ENCODE measurements around the gene CRYZ.
A peak's percentile ranks its signal among the peaks of the same experiment; 100 is the strongest.

DNA sequence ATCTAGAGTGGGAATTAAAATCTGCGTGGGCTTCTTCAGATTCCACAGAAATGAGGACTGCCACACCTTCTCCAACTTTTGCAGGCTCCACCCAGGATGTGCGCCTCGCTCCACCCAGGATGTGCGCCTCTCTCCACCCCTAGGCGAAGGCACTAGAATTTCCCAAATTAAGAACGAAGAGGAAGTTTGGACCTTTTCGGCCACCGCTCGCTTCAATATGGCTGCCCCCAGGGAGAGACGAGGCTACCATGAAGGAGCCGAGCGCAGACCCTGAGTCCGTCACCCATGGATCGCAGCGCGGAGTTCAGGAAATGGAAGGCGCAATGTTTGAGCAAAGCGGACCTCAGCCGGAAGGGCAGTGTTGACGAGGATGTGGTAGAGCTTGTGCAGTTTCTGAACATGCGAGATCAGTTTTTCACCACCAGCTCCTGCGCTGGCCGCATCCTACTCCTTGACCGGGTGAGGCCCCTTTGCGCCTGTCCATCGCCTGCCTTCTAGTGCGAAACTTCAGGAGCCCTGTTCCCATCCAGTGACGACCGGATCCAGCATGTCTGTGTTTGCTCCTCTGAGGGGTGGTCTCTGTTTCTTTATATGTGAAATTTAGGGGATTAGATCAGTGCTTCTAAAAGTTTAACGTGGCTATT lies at the start of gene CRYZ, which contains the start of gene TYW3:
- TF ChIP-seq TAF1 (IDR thresholded peaks at IDR 0.05; ENCODE audit: low read depth, low read length) (peak; percentile 94), POLR2A (IDR thresholded peaks at IDR 0.05; ENCODE audit: low read depth, low read length) (peak; percentile 87)

Measured in GM12891 (cell line).